Prostate gland (tissue), 2 donors: ENCODE measurements around the gene MYO16.

Experiments used
- CTCF ChIP-seq, 4 experiments: fragments of 200-600 bp in 2 of 4; fragments of 450-650 bp in 2 of 4; sonication (generic) in 2 of 4; IDR thresholded peaks; 1 replicate in 3 of 4; 2 replicates in 1 of 4; pipeline ENCODE4 v1.5.1; 2016 to 2019; ENCODE audit warnings: antibody characterized with exemption in 4 of 4, mild to moderate bottlenecking in 2 of 4, moderate library complexity in 2 of 4
- POLR2A ChIP-seq: fragments of 450-650 bp; IDR thresholded peaks from one replicate; pipeline ENCODE4 v1.6.1; 2016; ENCODE audit warnings: antibody characterized with exemption, mild to moderate bottlenecking

DNA sequence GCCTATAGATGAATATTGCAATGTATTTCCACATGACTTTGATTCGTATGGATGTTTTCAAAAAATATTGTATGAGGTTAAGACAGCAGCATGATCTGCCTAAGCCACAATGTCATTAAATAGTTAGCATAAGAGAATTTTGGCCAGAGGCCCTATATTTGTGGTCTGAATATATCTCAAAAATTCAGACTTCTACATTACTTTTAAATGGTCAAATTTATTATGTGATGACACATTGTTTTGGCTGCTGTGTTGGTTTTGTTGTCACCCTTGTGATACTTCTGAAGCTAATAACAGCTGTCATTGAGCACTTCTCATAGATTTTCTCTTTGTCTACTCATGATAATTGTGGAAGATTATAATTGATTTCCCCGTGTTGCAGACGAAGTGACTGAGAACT, 288.2 kb downstream of the MYO16 start:
- TF ChIP-seq CTCF (IDR thresholded peaks at IDR 0.05) (no peak), POLR2A (no peak)
